Activated B cell treated with CpG ODN at 0.5 μM for 24 hours (primary cell): ENCODE results near the gene VWA5A. TPM values are rescaled to one million over a fixed set of nuclear protein-coding genes. Genes with fewer than 3 reads are reported as not detected.
"Not testable (repeated sequence)": the region's sequence is repeated elsewhere in the genome, so short reads cannot be mapped to it uniquely, and the experiment has no call there.

Source experiments
- ATAC-seq: fragments of 200-7000 bp; cut with Tn5 transposase; one replicate; pipeline ENCODE4 v1.10.0; 2021; ENCODE audit warnings: low read depth, mild to moderate bottlenecking, moderate library complexity
- CTCF ChIA-PET: fragments of 350-600 bp; sonication (Branson Sonifier 250); formaldehyde crosslinking; loops from one replicate; lab custom pipeline; 2021; ENCODE audit warnings: antibody characterized with exemption; lab: Charles Lee
- POLR2A ChIA-PET: fragments of 350-600 bp; sonication (Branson Sonifier 250); formaldehyde crosslinking; loops from one replicate; lab custom pipeline; 2021; ENCODE audit warnings: antibody characterized with exemption; lab: Charles Lee
- DNase-seq: peaks from one replicate; pipeline ENCODE4 v3.0.0; 2022
- H3K27ac Mint-ChIP-seq: one replicate; pipeline ENCODE4 v1.8.0; 2020; ENCODE audit warnings: mixed read lengths
- H3K27me3 Mint-ChIP-seq: one replicate; pipeline ENCODE4 v1.8.0; 2021; ENCODE audit warnings: mixed read lengths
- H3K36me3 Mint-ChIP-seq: one replicate; pipeline ENCODE4 v1.8.0; 2021; ENCODE audit warnings: low read depth, mixed read lengths
- H3K4me1 Mint-ChIP-seq: one replicate; pipeline ENCODE4 v1.8.0; 2021; ENCODE audit warnings: mixed read lengths
- H3K4me3 Mint-ChIP-seq: one replicate; pipeline ENCODE4 v1.8.0; 2020; ENCODE audit warnings: mild to moderate bottlenecking, mixed read lengths
- H3K9me3 Mint-ChIP-seq: one replicate; pipeline ENCODE4 v1.8.0; 2020; ENCODE audit warnings: mixed read lengths
- CTCF ChIP-seq: fragments of 200-600 bp; IDR thresholded peaks from one replicate; pipeline ENCODE4 v1.8.0; 2022; ENCODE audit warnings: antibody characterized with exemption, mild to moderate bottlenecking
- intact Hi-C: fragments of 100-400 bp; cut with micrococcal nuclease; formaldehyde crosslinking; loops from one replicate; pipeline ENCODE4 v1.15.1; 2024
- total RNA-seq: library from RNA; stranded (reverse); gene quantifications from 2 replicates; pipeline ENCODE4 v1.2.3, GENCODE V29; 2022

Gene VWA5A
- total RNA-seq, 1 donor from 2014 or later: 2.1 TPM

DNA sequence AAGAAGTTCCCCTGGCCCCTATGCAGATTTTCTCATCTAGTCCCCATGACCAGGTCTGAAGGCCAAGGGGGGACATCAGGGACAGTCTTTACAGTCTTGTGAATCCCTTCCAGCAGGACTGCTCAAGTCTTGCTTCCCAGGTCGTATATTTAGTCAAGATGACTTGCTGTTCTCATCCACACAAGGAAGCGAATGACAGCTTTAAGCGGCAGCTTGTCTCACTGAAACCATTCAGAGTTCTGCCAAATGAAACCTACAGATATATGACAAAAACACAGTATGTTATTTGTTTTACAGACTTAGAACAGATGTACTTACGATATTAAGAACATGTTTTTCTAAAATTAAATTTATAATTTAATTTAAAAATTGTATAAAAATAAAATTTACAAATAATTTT, 5.6 kb downstream of the VWA5A start:
- Mint-ChIP-seq H3K36me3 (peaks cover 41% of the 10 kb centered on the region), H3K27ac (no peak overlapping the region), H3K4me1 (peaks cover 6% of the 10 kb centered on the region), H3K27me3 (no peaks in the 10 kb centered on the region), H3K4me3 (no peak overlapping the region), H3K9me3 (no peaks in the 10 kb centered on the region)
- intact Hi-C loops: no loop called here
- ChIA-PET POLR2A (no interaction called here), CTCF (no interaction called here)
- no peak for TF ChIP-seq CTCF
- ATAC-seq: no peak
- no peak for DNase-seq

DNA sequence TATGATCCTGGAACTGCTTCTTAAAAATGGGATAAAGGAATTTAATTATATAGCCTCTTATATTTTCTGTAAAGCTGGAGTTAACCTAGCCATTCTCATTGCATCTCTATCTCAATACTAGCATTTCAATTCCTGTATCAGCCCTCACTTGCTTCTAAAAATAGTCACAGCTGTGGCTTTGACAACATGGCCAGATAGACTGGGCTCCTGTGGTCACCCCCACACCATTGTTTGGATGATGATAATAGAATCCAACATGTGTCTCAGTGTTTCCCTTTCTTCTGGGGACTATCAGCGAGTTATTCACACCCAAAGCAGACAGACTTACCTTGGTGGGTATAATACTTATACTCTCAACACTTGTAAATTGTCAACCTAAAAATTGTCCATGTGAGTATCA, 6.9 kb downstream of the VWA5A start:
- POLR2A ChIA-PET: no interaction called here
- Mint-ChIP-seq H3K27me3 (no peaks in the 10 kb centered on the region), H3K4me1 (no peaks in the 10 kb centered on the region), H3K4me3 (no peak overlapping the region), H3K9me3 (no peaks in the 10 kb centered on the region), H3K27ac (no peak overlapping the region), H3K36me3 (peaks cover 41% of the 10 kb centered on the region)
- no peak for DNase-seq
- intact Hi-C loops: no loop called here
- no peak for TF ChIP-seq CTCF
- no peak for ATAC-seq
- CTCF ChIA-PET: no interaction called here

- H3K4me1 Mint-ChIP-seq: no peaks in the 10 kb centered on the region
- ChIA-PET CTCF (no interaction called here), POLR2A (no interaction called here)
- H3K27me3 Mint-ChIP-seq: no peaks in the 10 kb centered on the region
- no peak for DNase-seq
- peaks cover 35% of the 10 kb centered on the region for H3K36me3 Mint-ChIP-seq
- no peak for TF ChIP-seq CTCF
- H3K9me3 Mint-ChIP-seq: peaks cover 2% of the 10 kb centered on the region
- no peak for ATAC-seq
- intact Hi-C loops: no loop called here
- no peak overlapping the region for H3K4me3 Mint-ChIP-seq
- H3K27ac Mint-ChIP-seq: no peak overlapping the region
Observed at GRCh38 chr11:124123622-124124021, 8.4 kb downstream of the VWA5A start.

DNA sequence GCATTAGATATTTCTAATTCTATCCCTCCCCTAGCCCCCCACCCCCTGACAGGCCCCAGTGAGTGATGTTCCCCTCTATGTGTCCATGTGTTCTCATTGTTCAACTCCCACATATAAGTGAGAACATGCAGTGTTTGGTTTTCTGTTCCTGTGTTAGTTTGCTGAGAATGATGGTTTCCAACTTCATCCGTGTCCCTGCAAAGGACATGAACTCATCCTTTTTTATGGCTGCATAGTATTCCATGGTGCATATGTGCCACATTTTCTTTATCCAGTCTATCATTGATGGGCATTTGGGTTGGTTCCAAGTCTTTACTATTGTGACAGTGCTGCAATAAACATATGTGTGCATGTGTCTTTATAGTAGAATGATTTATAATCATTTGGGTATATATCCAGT, 11.9 kb downstream of the VWA5A start:
- intact Hi-C loops, POLR2A ChIA-PET, H3K4me1 Mint-ChIP-seq, H3K27ac Mint-ChIP-seq, H3K4me3 Mint-ChIP-seq, H3K27me3 Mint-ChIP-seq, DNase-seq, H3K9me3 Mint-ChIP-seq, CTCF ChIA-PET, ATAC-seq: not testable (repeated sequence)
- H3K36me3 Mint-ChIP-seq: peaks cover 24% of the 10 kb centered on the region

GRCh38 chr11:124143034-124143433, 27.8 kb downstream of the VWA5A start:
- ChIA-PET CTCF (no interaction called here), POLR2A (no interaction called here)
- peaks cover 11% of the 10 kb centered on the region for H3K36me3 Mint-ChIP-seq
- no peak overlapping the region for H3K4me3 Mint-ChIP-seq
- H3K4me1 Mint-ChIP-seq: no peaks in the 10 kb centered on the region
- intact Hi-C loops: no loop called here
- no peak for DNase-seq
- no peak for ATAC-seq
- H3K9me3 Mint-ChIP-seq: peaks cover 13% of the 10 kb centered on the region
- no peak overlapping the region for H3K27ac Mint-ChIP-seq
- no peak for TF ChIP-seq CTCF
- no peaks in the 10 kb centered on the region for H3K27me3 Mint-ChIP-seq

- ChIA-PET CTCF (interaction anchor here (0.7 kb wide), 1 partner anchor 12 kb away, joined by 3 read pairs; no protein-coding TSS in a partner anchor), POLR2A (no interaction called here)
- ATAC-seq (no peak), DNase-seq (no peak)
- H3K27ac Mint-ChIP-seq: no peak overlapping the region
- TF ChIP-seq CTCF: no peak
- intact Hi-C loops: no loop called here
- no peaks in the 10 kb centered on the region for H3K36me3 Mint-ChIP-seq
- peaks cover 4% of the 10 kb centered on the region for H3K9me3 Mint-ChIP-seq
- H3K27me3 Mint-ChIP-seq: no peaks in the 10 kb centered on the region
- no peak overlapping the region for H3K4me3 Mint-ChIP-seq
- peaks cover 3% of the 10 kb centered on the region for H3K4me1 Mint-ChIP-seq
Observed at GRCh38 chr11:124147951-124148350, 32.7 kb downstream of the VWA5A start.
